ENCODE measurements around the gene ATF7.

GRCh38 chr12:53467082-53467481 lies 159.1 kb downstream of the ATF7 start:
- TF ChIP-seq CTCF (IDR thresholded peaks at IDR 0.05) (no peak), POLR2AphosphoS5 (IDR thresholded peaks at IDR 0.05) (no peak), POLR2A (IDR thresholded peaks at IDR 0.05) (no peak)

Measured in breast epithelium (tissue), 3 donors.